Measurements from ENCODE around the gene CPD. TPM values are rescaled to one million over a fixed set of nuclear protein-coding genes. Genes with fewer than 3 reads are reported as not detected.
A peak's percentile ranks its signal among the peaks of the same experiment; 100 is the strongest.

The CPD gene
- total and polyA plus RNA-seq, 9 of the 15 experiments (the other 6 are each of a cell fraction or from before 2014, with no cell fraction given) = 4.5 to 24.4 (median 20.4) TPM

DNA sequence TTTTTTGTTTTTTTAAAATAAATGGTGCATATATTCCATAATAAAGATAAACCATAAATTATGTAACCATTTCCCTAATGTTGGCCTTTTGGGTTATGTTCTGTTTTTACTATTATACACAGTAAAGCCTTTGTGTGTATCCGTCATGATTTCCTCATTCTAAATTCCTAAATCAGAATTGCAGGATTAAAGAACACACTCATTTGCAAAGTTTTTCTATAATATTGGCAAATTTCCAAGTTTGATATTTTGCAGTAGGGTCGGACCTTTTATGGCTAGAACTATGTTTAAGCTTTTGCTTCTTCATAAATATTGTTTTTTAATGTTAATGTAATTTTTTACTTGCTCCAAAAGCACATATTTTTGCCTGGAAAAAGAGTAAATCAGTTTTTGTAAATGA is 115.1 kb downstream of the CPD start:
- BruUV-seq (replicated peaks) = no TSS peak
- ChIA-PET POLR2A (interaction anchor here (1.1 to 1.3 kb wide), 3 partner anchors 10 to 13 kb away, joined by 3 read pairs; no protein-coding TSS in a partner anchor), CTCF (ENCODE audit: low intra/inter-chr PET ratio) (no interaction called here)
- Histone ChIP-seq H3K4me1 (replicated peaks in 1 of 2; ENCODE audit: control insufficient read depth in 2 of 2, insufficient read depth in 2 of 2, low read length in 2 of 2) (no peaks in the 10 kb centered on the region), H3K9me3 (replicated peaks; ENCODE audit: control insufficient read depth, insufficient read depth, low read depth, low read length) (no peaks in the 10 kb centered on the region), H3K79me2 (ENCODE audit: control insufficient read depth, insufficient read depth, low read length) (no peaks in the 10 kb centered on the region), H3K9me1 (ENCODE audit: control insufficient read depth, insufficient read depth, low read length) (no peaks in the 10 kb centered on the region), H3K9ac (ENCODE audit: insufficient read depth in 1 of 2, low read depth in 2 of 2, low read length in 2 of 2) (no peak overlapping the region), H3K27ac (ENCODE audit: extremely low read depth, low read depth, low read length) (no peak overlapping the region), H3K4me3 (no peak overlapping the region), H4K20me1 (replicated peaks; ENCODE audit: control insufficient read depth, insufficient read depth, low read length) (no peaks in the 10 kb centered on the region), H3K4me2 (ENCODE audit: insufficient read depth, low read length) (no peak overlapping the region), H3K36me3 (ENCODE audit: control insufficient read depth, insufficient read depth, low read length) (peaks cover 96% of the 10 kb centered on the region), H2AFZ (ENCODE audit: low read depth, low read length) (no peak overlapping the region), H3K27me3 (ENCODE audit: control insufficient read depth in 2 of 2, insufficient read depth in 2 of 2, low read length in 2 of 2) (no peaks in the 10 kb centered on the region)
- no peak for FAIRE-seq
- DNase-seq (ENCODE audit: extremely low read depth in 1 of 4, low spot score in 3 of 4) = no peak
- WGBS (ENCODE audit: insufficient coverage, low coverage, missing lambda C conversion rate) = 79% methylated on average over 2 of the region's 2 CpGs
- no peak for ATAC-seq
- peak; percentile 57 for TF ChIP-seq NFIX (CRISPR knock-in tag; IDR thresholded peaks at IDR 0.05; ENCODE audit: low read depth)
- no peak for TF ChIP-seq ZC3H4 (CRISPR knock-in tag; IDR thresholded peaks at IDR 0.05; ENCODE audit: borderline replicate concordance)
- peak; percentile 89 for TF ChIP-seq NFIC (IDR thresholded peaks at IDR 0.05)
- no peak for TF ChIP-seq PRDM10 (IDR thresholded peaks at IDR 0.05; ENCODE audit: partially characterized antibody)
- intact Hi-C loops (cut with micrococcal nuclease) (no loop called here), in situ Hi-C loops (cut with MboI) (no loop called here)
